ENCODE results near the gene RPL6. TPM values are rescaled to one million over a fixed set of nuclear protein-coding genes. Genes with fewer than 3 reads are reported as not detected.

RPL6 gene
- total RNA-seq, 1 experiment from 2014 or later, result 2,331 TPM

DNA sequence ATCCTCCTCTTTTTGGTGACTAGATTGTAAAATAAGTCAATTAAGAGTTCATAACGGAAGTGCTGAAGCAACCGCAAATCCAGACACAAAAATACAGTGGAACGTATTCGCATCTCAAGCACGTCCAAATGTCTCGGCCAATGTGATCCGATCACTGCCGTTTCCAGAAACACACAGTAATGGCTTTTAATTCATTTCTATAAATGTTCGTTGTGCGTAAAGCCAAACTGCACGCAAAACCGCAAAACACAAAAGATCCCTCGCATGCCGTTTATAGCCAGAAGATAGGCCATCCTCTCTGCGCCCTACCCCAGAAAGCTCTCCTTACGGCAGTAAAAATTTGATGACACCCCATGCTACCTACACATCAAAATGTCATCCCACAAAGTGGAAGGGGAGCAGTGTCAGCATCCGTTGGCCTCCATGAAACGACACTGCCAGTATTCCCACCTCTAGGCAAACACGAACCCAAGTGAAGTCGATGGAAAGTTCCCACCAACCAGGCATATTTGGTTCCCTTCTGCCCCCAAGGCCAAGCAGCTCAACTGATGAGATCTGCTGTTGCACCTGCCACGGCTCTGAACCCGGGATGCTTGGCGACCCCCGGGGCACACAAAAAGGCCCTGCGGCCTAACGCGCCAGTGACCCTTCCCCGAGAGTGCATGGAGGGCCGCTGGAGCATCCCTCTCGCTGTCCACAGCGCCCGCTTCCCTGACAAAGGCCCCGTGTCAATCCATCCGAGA is 28.6 kb downstream of the RPL6 start:
- DNase-seq (ENCODE audit: low spot score), result no peak

DNA sequence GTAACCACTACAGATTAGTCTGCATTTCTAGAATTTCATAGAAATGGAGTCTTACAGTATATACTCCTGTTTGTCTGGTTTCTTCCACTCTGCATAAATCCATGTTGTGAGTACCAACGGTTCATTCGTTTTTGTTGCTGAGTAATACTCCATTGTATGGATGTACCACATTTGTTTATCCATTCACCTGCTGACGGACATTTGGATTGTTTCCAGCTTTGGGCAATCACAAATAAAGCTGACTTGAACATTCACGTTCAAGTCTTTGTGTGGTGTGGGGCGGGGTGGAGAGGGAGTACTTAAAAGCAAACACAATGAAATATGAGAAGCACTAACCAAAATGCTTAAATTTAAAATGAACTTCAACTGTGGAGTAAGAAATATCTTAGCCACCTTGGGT is 34.3 kb downstream of the RPL6 start:
- DNase-seq (ENCODE audit: low spot score), result no peak

DNA sequence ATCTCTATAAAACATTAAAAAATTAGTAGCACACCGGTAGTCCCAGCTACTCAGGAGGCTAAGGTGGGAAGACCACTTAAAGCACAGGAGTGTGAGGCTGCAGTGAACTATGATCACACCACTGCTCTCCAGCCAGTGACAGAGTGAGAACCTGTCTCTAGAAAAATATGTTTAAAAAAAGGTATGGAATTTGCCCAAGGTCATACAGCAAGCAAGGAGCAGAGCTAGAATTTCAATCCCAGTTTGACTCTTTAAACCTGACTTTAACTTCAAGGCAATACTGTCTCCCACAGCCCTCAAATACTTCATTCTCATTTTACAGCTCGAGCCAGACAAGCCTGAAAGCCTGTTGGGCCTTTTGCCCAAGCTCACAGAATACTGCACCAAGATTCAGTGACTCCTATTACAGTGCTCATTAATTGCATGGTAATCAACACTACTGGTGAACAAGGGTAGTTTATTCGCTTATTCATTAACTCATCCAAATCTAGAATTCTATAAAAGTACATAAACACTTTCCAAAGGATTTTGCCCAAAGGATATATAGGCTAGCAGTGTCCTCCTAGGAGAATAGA is 35.2 kb downstream of the RPL6 start:
- DNase-seq (ENCODE audit: low spot score), result no peak

DNA sequence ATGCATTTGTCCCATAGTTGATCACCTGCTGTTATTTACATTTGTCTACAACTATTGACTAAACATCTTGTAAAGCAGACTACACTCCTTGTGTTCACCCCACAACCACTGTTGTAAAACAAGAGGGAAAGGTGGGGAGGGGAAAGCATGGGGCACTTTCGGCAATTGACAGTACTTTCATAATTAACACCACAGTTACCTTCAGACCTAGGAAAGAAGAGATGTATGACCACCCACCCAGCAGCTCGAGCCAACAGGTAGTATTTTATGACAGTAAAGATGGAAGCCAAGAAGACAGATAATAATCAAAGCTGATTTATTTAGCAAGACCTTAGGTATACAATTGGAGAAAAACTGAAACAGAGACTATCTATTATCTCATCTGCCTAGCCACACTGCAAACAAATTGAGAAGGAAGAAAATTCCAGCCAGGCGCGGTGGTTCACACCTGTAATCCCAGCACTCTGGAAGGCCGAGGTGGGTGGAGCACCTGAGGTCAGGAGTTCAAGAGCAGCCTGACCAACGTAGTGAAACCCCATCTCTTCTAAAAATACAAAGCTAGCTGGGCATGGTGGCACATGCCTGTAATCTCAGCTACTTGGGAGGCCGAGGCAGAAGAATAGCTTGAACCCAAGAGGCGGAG is 38.4 kb downstream of the RPL6 start:
- no peak for DNase-seq (ENCODE audit: low spot score)

DNA sequence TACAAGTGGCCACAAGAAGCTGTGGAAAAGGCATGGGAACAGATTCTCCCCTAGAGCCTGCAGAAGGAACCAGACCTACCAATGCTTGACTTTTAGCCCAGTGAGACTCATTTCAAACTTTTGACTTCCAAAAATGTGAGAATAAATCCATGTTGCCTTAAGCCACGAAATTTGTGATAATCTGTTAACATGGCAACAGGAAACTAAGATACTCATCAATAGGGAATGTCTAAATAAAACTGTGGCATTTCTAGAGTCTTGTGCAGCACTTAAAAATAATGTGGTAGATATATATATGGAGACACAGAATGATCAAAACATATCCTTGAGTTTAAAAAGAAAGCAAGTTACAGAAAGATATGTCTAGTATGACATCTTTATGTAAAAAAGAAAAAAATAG is 39.2 kb downstream of the RPL6 start:
- DNase-seq (ENCODE audit: low spot score), result no peak

DNA sequence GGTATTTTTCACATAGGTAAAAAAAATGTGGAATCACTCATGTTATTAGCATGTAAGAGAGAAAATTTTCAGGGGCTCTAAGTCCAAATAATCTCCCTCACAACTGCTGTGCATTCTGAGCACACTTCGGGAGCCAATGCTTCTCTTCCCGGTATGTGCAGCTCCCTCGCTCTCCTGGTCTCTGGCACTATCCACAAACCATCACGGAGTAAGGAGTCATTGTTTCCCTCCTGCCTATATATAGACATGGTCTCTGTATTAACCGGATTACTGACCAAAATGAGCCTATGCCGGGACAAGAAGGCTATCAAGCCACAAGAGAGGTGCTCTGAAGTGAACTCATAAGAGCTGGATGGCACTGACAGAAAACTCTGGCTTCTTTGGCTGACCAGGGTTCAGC is 40.5 kb downstream of the RPL6 start:
- no peak for DNase-seq (ENCODE audit: low spot score)

DNA sequence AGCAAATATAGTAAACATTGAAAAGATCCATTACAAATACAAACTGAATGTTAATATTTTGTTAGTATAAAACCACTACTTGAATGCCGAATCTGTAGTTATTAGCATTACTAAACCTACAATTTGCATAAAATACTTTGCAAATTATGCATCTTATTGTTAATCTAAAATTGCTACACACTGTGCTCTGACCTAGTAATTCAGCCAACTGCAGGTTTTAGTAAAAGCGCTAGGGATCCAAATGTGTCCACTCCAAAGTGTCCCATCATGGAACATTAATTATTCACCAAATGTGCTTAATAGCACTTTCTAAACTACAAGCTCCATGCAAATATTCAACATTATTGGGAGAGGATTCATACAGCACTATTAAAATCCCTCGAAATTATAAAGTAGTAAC is 41.4 kb downstream of the RPL6 start:
- no peak for DNase-seq (ENCODE audit: low spot score)

DNA sequence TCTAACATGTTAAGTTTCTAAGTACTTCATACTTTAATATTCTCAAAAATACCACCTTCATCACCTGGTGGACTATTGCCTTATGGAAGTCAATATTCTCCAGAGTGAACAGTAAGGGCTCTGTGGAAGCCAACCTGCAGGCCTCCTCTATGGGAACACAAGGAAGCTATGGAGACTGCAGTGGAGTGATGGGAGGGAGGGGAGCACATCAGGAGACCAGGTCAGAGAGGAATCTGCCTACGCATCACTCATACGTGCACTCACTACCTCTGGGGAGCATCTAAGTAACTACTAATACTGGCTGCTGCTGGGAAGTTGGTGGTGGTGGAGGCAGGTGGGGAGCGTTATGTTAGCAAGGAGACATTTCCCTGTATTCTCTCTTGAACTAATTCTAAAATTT is 47.1 kb downstream of the RPL6 start:
- DNase-seq (ENCODE audit: low spot score), result no peak

DNA sequence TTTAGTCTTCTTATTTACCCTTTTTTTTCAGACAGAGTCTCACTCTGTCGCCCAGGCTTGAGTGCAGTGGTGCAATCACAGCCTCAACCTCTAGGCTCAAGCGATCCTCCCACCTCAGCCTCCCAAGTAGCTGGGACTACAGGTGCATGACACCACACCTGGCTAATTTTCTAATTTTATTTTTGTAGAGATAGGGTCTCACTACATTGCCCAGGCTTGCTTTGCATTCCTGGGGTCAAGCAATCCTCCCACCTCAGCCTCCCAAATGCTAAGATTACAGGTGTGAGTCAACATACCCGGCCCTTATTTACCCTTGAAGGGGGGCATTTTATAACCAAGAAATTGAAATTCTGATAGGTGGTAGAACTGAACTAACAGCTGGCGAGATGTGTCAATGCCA is 48.1 kb downstream of the RPL6 start:
- no peak for DNase-seq (ENCODE audit: low spot score)

DNA sequence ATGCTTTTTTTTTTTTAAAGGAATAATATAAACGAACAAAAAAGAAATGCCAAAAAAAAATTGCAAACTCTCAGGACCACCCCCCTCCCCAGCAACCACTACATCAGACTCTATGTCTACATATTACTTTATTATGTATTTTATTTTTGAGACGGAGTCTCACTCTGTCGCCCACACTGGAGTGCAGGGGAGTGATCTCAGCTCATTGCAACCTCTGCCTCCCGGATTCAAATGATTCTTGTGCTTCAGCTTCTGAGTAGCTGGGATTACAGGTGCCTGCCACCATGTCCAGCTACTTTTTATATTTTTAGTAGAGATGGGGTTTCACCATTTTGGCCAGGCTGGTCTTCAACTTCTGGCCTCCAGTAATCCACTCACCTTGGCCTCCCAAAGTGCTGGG is 50.1 kb downstream of the RPL6 start:
- no peak for DNase-seq (ENCODE audit: low spot score)

DNA sequence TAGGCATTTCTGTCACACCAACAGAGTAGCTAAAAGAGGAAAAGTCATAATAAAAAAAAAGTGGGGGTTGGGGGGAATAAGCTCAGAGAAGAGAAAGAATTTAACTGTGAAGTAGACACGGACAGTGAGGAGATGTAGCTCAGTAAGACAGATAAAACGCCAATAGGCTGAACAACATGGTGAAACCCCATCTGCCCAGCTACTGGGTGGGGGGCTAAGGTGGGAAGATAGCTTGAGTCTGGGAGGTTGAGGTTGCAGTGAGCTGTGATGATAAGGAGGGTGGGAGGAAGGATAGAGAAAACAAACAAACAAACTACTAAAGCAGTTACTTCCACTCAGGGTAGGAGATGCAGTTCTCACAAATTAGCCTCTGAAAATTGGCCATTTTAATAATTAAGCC is 52.2 kb downstream of the RPL6 start:
- DNase-seq (ENCODE audit: low spot score), result no peak

Other genes with a start within 250 kb of the RPL6 start
- gene HECTD4, start 27.2 kb downstream of the RPL6 start, total RNA-seq (2014; rRNA removed; shearing (Covaris generic)), result 3.6 and 4.0 TPM in 2 replicates
- 61.2 and 63.9 TPM in 2 replicates for gene PTPN11, start 9.3 kb upstream of the RPL6 start, total RNA-seq (2014; rRNA removed; shearing (Covaris generic))

Measured in H4 (cell line).